MCF 10A (cell line): ENCODE data around the gene TGFBI. TPM values are rescaled to one million over a fixed set of nuclear protein-coding genes. Genes with fewer than 3 reads are reported as not detected.
A peak's percentile ranks its signal among the peaks of the same experiment; 100 is the strongest.
"Not testable (repeated sequence)": the region's sequence is repeated elsewhere in the genome, so short reads cannot be mapped to it uniquely, and the experiment has no call there.

Experiments
- BruUV-seq: library from RNA; stranded (reverse); fragments of 400-500 nt; replicated peaks from 2 replicates; lab custom pipeline; 2021; lab: Mats Ljungman, UMichigan
- CTCF ChIA-PET: fragments of 300-600 bp; sonication (Branson Sonifier 250); formaldehyde crosslinking; extraction: SDS; loops from one replicate; lab custom pipeline; 2021; ENCODE audit warnings: antibody characterized with exemption, inconsistent platforms; lab: Yijun Ruan, JAX
- POLR2A ChIA-PET: fragments of 300-600, 350-650 bp; sonication (Branson Sonifier 250); formaldehyde crosslinking; extraction: SDS; loops from one replicate; lab custom pipeline; 2020; ENCODE audit warnings: antibody characterized with exemption, inconsistent platforms; lab: Yijun Ruan, JAX
- DNase-seq: peaks from one replicate; pipeline ENCODE4 v3.0.0-alpha.2; 2018; ENCODE audit not compliant: unreplicated experiment
- H3K27ac Mint-ChIP-seq: one replicate; pipeline ENCODE4 v1.8.0; 2022; ENCODE audit warnings: mild to moderate bottlenecking, low read depth, mixed read lengths; ENCODE audit not compliant: unreplicated experiment
- H3K27me3 Mint-ChIP-seq: one replicate; pipeline ENCODE4 v1.8.0; 2022; ENCODE audit warnings: mixed read lengths; ENCODE audit not compliant: insufficient read depth, unreplicated experiment
- H3K36me3 Mint-ChIP-seq: one replicate; pipeline ENCODE4 v1.8.0; 2022; ENCODE audit warnings: mild to moderate bottlenecking, moderate library complexity, mixed read lengths; ENCODE audit not compliant: insufficient read depth, unreplicated experiment
- H3K4me1 Mint-ChIP-seq: one replicate; pipeline ENCODE4 v1.8.0; 2022; ENCODE audit warnings: mixed read lengths; ENCODE audit not compliant: insufficient read depth, unreplicated experiment
- H3K4me3 Mint-ChIP-seq: one replicate; pipeline ENCODE4 v1.8.0; 2022; ENCODE audit warnings: mild to moderate bottlenecking, moderate library complexity, mixed read lengths; ENCODE audit not compliant: unreplicated experiment
- H3K9me3 Mint-ChIP-seq: one replicate; pipeline ENCODE4 v1.8.0; 2022; ENCODE audit warnings: mixed read lengths; ENCODE audit not compliant: unreplicated experiment
- intact Hi-C: fragments of 100-400 bp; cut with micrococcal nuclease; formaldehyde crosslinking; loops from 2 replicates; pipeline ENCODE4 v1.14.1; 2022
- total RNA-seq: library from RNA; stranded (reverse); gene quantifications from 2 replicates; pipeline ENCODE4 v1.2.3, GENCODE V29; 2022
- TF ChIP-seq, protein P1 (sequence below): fragments of 200-600 bp; IDR thresholded peaks from one replicate; pipeline ENCODE4 v1.8.0; 2022; ENCODE audit warnings: antibody characterized with exemption, mild to moderate bottlenecking; ENCODE audit not compliant: unreplicated experiment

Gene TGFBI
- total RNA-seq, 1 experiment from 2014 or later = 892 TPM

- BruUV-seq = no TSS peak
- Mint-ChIP-seq H3K4me3 (no peak overlapping the region), H3K36me3 (peaks cover 99% of the 10 kb centered on the region), H3K27me3 (no peaks in the 10 kb centered on the region), H3K9me3 (no peaks in the 10 kb centered on the region), H3K4me1 (peaks cover 34% of the 10 kb centered on the region), H3K27ac (peak overlapping the region; percentile 75)
- ChIA-PET CTCF (interaction anchor here (0.9 to 1.4 kb wide), 5 partner anchors 11 to 156 kb away, joined by 3 to 7 read pairs (median 4); no protein-coding TSS in a partner anchor), POLR2A (interaction anchor here (1.2 to 37.2 kb wide), 4 partner anchors 12 to 152 kb away, joined by 4 to 1604 read pairs (median 184); partner anchors contain the start of gene TGFBI)
- TF ChIP-seq, protein P1, sequence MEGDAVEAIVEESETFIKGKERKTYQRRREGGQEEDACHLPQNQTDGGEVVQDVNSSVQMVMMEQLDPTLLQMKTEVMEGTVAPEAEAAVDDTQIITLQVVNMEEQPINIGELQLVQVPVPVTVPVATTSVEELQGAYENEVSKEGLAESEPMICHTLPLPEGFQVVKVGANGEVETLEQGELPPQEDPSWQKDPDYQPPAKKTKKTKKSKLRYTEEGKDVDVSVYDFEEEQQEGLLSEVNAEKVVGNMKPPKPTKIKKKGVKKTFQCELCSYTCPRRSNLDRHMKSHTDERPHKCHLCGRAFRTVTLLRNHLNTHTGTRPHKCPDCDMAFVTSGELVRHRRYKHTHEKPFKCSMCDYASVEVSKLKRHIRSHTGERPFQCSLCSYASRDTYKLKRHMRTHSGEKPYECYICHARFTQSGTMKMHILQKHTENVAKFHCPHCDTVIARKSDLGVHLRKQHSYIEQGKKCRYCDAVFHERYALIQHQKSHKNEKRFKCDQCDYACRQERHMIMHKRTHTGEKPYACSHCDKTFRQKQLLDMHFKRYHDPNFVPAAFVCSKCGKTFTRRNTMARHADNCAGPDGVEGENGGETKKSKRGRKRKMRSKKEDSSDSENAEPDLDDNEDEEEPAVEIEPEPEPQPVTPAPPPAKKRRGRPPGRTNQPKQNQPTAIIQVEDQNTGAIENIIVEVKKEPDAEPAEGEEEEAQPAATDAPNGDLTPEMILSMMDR = no peak
- DNase-seq = no peak
- intact Hi-C loops = no loop called here
Observed at GRCh38 chr5:136043968-136044610, 15.3 kb downstream of the TGFBI start.

DNA sequence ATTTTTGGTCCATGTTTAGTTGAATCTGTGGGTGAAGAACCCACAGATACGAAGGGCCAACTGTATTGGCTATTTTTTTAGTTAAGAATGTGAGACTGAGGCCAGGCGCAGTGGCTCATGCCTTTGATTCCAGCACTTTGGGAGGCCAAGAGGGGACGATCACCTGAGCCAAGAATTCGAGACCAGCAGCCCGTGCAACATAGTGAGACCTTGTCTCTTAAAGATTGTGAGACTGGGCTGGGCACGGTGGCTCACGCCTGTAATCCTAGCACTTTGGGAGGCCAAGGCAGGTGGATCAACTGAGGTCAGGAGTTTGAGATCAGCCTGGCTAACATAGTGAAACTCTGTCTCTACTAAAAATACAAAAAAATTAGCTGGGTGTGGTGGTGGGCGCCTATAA lies 16.2 kb downstream of the TGFBI start:
- H3K9me3 Mint-ChIP-seq, BruUV-seq, H3K4me3 Mint-ChIP-seq, H3K27me3 Mint-ChIP-seq, DNase-seq, intact Hi-C loops, H3K27ac Mint-ChIP-seq: not testable (repeated sequence)
- Mint-ChIP-seq H3K36me3 (peaks cover 99% of the 10 kb centered on the region), H3K4me1 (peaks cover 32% of the 10 kb centered on the region)
- ChIA-PET POLR2A (interaction anchor here (0.5 to 37.2 kb wide), 8 partner anchors 9 to 120 kb away, joined by 3 to 1604 read pairs (median 4); partner anchors contain the start of gene TGFBI), CTCF (interaction anchor here (0.7 to 1.8 kb wide), 7 partner anchors 10 to 167 kb away, joined by 3 to 8 read pairs (median 4); no protein-coding TSS in a partner anchor)

- Mint-ChIP-seq H3K27me3 (no peaks in the 10 kb centered on the region), H3K27ac (no peak overlapping the region), H3K4me3 (no peak overlapping the region), H3K4me1 (peaks cover 26% of the 10 kb centered on the region), H3K36me3 (peaks cover 99% of the 10 kb centered on the region), H3K9me3 (no peaks in the 10 kb centered on the region)
- TF ChIP-seq, protein P1 = no peak
- no peak for DNase-seq
- CTCF ChIA-PET = interaction anchor here (0.6 to 2.2 kb wide), 16 partner anchors 9 to 1489 kb away, joined by 3 to 10 read pairs (median 4); no protein-coding TSS in a partner anchor
- no TSS peak for BruUV-seq
- POLR2A ChIA-PET = interaction anchor here (1.0 to 37.2 kb wide), 6 partner anchors 9 to 36 kb away, joined by 3 to 1604 read pairs (median 4); partner anchors contain the start of gene TGFBI
- intact Hi-C loops = no loop called here
Observed at GRCh38 chr5:136046246-136046645, 17.5 kb downstream of the TGFBI start.

DNA sequence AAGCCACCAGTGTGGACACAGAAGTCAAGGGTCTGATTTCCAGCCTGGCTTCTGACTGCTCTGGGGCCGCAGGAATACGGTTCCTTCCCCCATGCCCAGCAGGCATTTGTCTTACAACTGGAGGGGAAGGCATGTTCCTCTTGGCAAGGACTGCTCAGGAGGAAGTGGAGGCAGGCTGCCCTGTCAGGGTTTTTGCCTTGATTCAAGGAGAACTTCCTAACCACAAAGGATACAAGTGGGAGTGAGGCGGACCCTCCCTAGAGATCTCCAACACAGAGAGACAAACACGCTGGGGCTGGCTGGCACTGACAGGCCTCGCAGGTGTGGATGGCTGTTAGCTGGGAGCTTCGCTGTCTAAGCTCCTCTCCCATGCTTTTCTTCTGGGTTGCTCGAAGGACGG lies 19.1 kb downstream of the TGFBI start:
- BruUV-seq = no TSS peak
- peaks cover 99% of the 10 kb centered on the region for H3K36me3 Mint-ChIP-seq
- peaks cover 21% of the 10 kb centered on the region for H3K4me1 Mint-ChIP-seq
- no peak overlapping the region for H3K27ac Mint-ChIP-seq
- no peak overlapping the region for H3K4me3 Mint-ChIP-seq
- ChIA-PET POLR2A (interaction anchor here (0.7 kb wide), 1 partner anchor 1011 kb away, joined by 3 read pairs; no protein-coding TSS in a partner anchor), CTCF (interaction anchor here (1.4 kb wide), 1 partner anchor 106 kb away, joined by 3 read pairs; no protein-coding TSS in a partner anchor)
- H3K9me3 Mint-ChIP-seq = no peaks in the 10 kb centered on the region
- intact Hi-C loops = no loop called here
- TF ChIP-seq, protein P1 = no peak
- no peak for DNase-seq
- no peaks in the 10 kb centered on the region for H3K27me3 Mint-ChIP-seq
